PC-3 (cell line): Measurements from ENCODE around the gene TAMM41. TPM values are rescaled to one million over a fixed set of nuclear protein-coding genes. Genes with fewer than 3 reads are reported as not detected.

Source experiments
- ATAC-seq: fragments of 200-7000 bp; cut with Tn5 transposase; 2 replicates; pipeline ENCODE4 v1.9.1; 2020; ENCODE audit warnings: mild to moderate bottlenecking, moderate library complexity
- BruUV-seq: library from RNA; stranded (reverse); fragments of 400-500 nt; replicated peaks from 2 replicates; lab custom pipeline; 2021; lab: Mats Ljungman, UMichigan
- CTCF ChIA-PET: fragments of 300-600 bp; sonication (Branson Sonifier 250); formaldehyde crosslinking; loops from one replicate; lab custom pipeline; 2022; ENCODE audit warnings: antibody characterized with exemption; lab: Charles Lee
- POLR2A ChIA-PET: fragments of 300-600 bp; sonication (Branson Sonifier 250); formaldehyde crosslinking; loops from one replicate; lab custom pipeline; 2022; ENCODE audit warnings: antibody characterized with exemption; ENCODE audit not compliant: unreplicated experiment; lab: Charles Lee
- DNase-seq: peaks from one replicate; pipeline ENCODE4 v3.0.0-alpha.2; 2015
- H2AFZ ChIP-seq: fragments of 300-600 bp; sonication (generic); 2 replicates; pipeline ENCODE4 v1.6.0; 2016; ENCODE audit warnings: antibody characterized with exemption, low read length
- H3F3A ChIP-seq: fragments of 300-600 bp; sonication (generic); one replicate; pipeline ENCODE4 v1.6.0; 2017; ENCODE audit warnings: antibody characterized with exemption, low read length, control low read depth, mild to moderate bottlenecking; ENCODE audit not compliant: unreplicated experiment
- H3K27ac ChIP-seq: fragments of 300-600 bp; sonication (generic); 2 replicates; pipeline ENCODE4 v1.5.1; 2016; ENCODE audit warnings: mild to moderate bottlenecking, low read length
- H3K27me3 ChIP-seq: fragments of 300-600 bp; sonication (generic); 2 replicates; pipeline ENCODE4 v1.6.1; 2016; ENCODE audit warnings: low read length, mixed read lengths
- H3K36me3 ChIP-seq: fragments of 300-600 bp; sonication (generic); 2 replicates; pipeline ENCODE4 v1.6.1; 2016; ENCODE audit warnings: low read depth, mixed run types, low read length, mixed read lengths
- H3K4me1 ChIP-seq: fragments of 300-600 bp; sonication (generic); 2 replicates; pipeline ENCODE4 v1.5.1; 2016; ENCODE audit warnings: low read length; ENCODE audit not compliant: insufficient read depth
- H3K4me2 ChIP-seq: fragments of 300-600 bp; sonication (generic); 2 replicates; pipeline ENCODE4 v1.6.0; 2016; ENCODE audit warnings: low read length
- H3K4me3 ChIP-seq: fragments of 300-600 bp; sonication (generic); 2 replicates; pipeline ENCODE4 v1.5.1; 2016; ENCODE audit warnings: mild to moderate bottlenecking, low read length, mixed read lengths
- H3K79me2 ChIP-seq: fragments of 300-600 bp; sonication (generic); 2 replicates; pipeline ENCODE4 v1.6.1; 2017; ENCODE audit warnings: low read length, mixed read lengths
- H3K9ac ChIP-seq: fragments of 300-600 bp; sonication (generic); 2 replicates; pipeline ENCODE4 v1.6.0; 2016; ENCODE audit warnings: mild to moderate bottlenecking, low read length
- H3K9me2 ChIP-seq: fragments of 300-600 bp; sonication (generic); replicated peaks from 2 replicates; pipeline ENCODE4 v1.6.1; 2016; ENCODE audit warnings: mixed run types, low read length, mixed read lengths
- H3K9me3 ChIP-seq: fragments of 300-600 bp; sonication (generic); 2 replicates; pipeline ENCODE4 v1.6.1; 2016; ENCODE audit warnings: low read length, mixed read lengths
- H4K20me1 ChIP-seq: fragments of 300-600 bp; sonication (generic); 2 replicates; pipeline ENCODE4 v1.6.1; 2016; ENCODE audit warnings: low read length, mixed read lengths
- EZH2 ChIP-seq: fragments of 300-600 bp; sonication (generic); IDR thresholded peaks from one replicate; pipeline ENCODE4 v1.6.1; 2017; ENCODE audit warnings: antibody characterized with exemption, mild to moderate bottlenecking, low read length; ENCODE audit not compliant: unreplicated experiment
- EZH2phosphoT487 ChIP-seq: fragments of 300-600 bp; sonication (generic); IDR thresholded peaks from 2 replicates; pipeline ENCODE4 v1.6.1; 2018; ENCODE audit warnings: mild to moderate bottlenecking, antibody characterized with exemption, low read length, borderline replicate concordance
- intact Hi-C: fragments of 100-400 bp; cut with micrococcal nuclease; formaldehyde crosslinking; loops from 2 replicates; pipeline ENCODE4 v1.9.0; 2023
- total RNA-seq: library from RNA; depleted of rRNA; stranded (reverse); fragments of >200 nt; gene quantifications from 2 replicates; pipeline ENCODE4 v1.2.3, GENCODE V29; 2014
- TF ChIP-seq, protein P1 (sequence below): fragments of 300-600 bp; sonication (generic); conservative IDR thresholded peaks from 2 replicates; pipeline ENCODE4 v1.5.1; 2017; ENCODE audit warnings: antibody characterized with exemption, low read depth, mild to moderate bottlenecking, low read length

The TAMM41 gene
- total RNA-seq, 1 experiment from 2014 or later, result 10.5 TPM

DNA sequence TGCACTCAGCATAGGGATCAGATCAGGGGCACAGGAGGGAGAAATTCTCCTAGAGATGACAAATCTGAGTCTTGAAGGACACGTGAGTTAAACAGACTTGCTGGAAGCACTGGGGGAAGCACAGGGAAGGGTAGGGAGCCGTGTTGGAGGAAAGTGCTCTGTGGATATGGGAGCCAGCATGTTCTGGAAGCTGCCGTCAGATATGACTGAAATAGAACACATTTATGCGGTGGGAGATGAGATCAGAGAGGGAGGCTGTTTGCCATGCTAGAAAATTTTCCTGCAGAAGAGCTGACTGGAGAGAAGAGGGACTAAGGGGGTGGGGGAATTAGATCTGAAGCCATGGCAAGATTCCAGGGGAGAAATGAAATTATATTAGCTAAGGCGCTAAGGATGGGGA, 1.8 kb downstream of the TAMM41 start:
- intact Hi-C loops, result no loop called here
- H3K4me3 ChIP-seq, result peak overlapping the region; percentile 99; the same call in 1 of the 2 replicates
- ChIA-PET CTCF (interaction anchor here (0.6 kb wide), 1 partner anchor 19 kb away, joined by 3 read pairs; no protein-coding TSS in a partner anchor), POLR2A (no interaction called here)
- no peak overlapping the region for H2AFZ ChIP-seq
- H3K4me1 ChIP-seq, result peaks cover 13% of the 10 kb centered on the region; the same call in 1 of the 2 replicates
- peak overlapping the region; percentile 99 for H3K4me2 ChIP-seq
- H3K79me2 ChIP-seq, result peaks cover 29% of the 10 kb centered on the region
- H3K36me3 ChIP-seq, result peaks cover 30% of the 10 kb centered on the region
- ATAC-seq (no peak), DNase-seq (no peak)
- no TSS peak for BruUV-seq
- no peaks in the 10 kb centered on the region for H3K27me3 ChIP-seq
- no peak for TF ChIP-seq EZH2
- TF ChIP-seq EZH2phosphoT487, result no peak
- TF ChIP-seq, protein P1, sequence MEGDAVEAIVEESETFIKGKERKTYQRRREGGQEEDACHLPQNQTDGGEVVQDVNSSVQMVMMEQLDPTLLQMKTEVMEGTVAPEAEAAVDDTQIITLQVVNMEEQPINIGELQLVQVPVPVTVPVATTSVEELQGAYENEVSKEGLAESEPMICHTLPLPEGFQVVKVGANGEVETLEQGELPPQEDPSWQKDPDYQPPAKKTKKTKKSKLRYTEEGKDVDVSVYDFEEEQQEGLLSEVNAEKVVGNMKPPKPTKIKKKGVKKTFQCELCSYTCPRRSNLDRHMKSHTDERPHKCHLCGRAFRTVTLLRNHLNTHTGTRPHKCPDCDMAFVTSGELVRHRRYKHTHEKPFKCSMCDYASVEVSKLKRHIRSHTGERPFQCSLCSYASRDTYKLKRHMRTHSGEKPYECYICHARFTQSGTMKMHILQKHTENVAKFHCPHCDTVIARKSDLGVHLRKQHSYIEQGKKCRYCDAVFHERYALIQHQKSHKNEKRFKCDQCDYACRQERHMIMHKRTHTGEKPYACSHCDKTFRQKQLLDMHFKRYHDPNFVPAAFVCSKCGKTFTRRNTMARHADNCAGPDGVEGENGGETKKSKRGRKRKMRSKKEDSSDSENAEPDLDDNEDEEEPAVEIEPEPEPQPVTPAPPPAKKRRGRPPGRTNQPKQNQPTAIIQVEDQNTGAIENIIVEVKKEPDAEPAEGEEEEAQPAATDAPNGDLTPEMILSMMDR, result no peak
- H3K9me3 ChIP-seq, result no peaks in the 10 kb centered on the region
- no peaks in the 10 kb centered on the region for H3F3A ChIP-seq
- peak overlapping the region; percentile 99; the same call in 1 of the 2 replicates for H3K9ac ChIP-seq
- no peaks in the 10 kb centered on the region for H4K20me1 ChIP-seq
- no peaks in the 10 kb centered on the region for H3K9me2 ChIP-seq
- H3K27ac ChIP-seq, result no peak overlapping the region

DNA sequence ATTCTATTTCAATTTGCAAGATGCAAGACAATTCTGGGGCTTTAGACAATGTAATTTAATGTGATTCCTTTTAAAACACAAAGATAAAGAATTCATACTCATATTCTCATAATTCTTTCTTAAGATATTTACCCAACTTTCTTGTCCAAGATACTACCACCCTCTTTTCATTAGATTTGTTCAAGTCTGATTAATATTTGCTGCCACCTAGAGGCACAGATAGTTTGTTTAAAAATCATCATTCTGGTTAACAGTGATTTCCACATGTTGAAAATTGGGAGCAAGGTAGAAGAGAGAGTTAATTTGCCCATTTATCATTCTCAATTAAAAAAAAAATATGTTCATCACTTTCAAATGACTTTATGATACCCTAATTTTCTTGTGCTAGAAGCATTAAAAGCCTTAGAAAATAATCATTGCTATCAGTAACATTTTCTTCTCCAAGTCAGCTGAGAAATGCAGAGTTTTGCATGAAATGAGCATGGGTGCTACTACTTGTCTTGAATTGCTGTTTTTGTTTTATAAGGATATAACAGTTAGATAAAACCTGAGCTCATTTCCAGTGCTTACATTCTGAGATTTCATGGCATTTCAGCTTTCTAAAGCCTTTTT, 11.6 kb downstream of the TAMM41 start:
- Histone ChIP-seq H3K9ac (no peak overlapping the region), H3K4me1 (no peaks in the 10 kb centered on the region), H3K27me3 (no peaks in the 10 kb centered on the region), H3K9me3 (no peaks in the 10 kb centered on the region), H3K79me2 (no peaks in the 10 kb centered on the region), H3F3A (no peaks in the 10 kb centered on the region), H2AFZ (no peak overlapping the region), H3K4me2 (no peak overlapping the region), H3K36me3 (peaks cover 29% of the 10 kb centered on the region), H3K27ac (no peak overlapping the region), H4K20me1 (no peaks in the 10 kb centered on the region), H3K4me3 (no peak overlapping the region), H3K9me2 (no peaks in the 10 kb centered on the region)
- intact Hi-C loops, result loop anchor here (1.0 to 5.0 kb wide), 4 partner anchors 61 to 456 kb away; no protein-coding TSS in a partner anchor
- TF ChIP-seq EZH2phosphoT487 (no peak), EZH2 (no peak)
- TF ChIP-seq, protein P1, result peak; percentile 80
- no TSS peak for BruUV-seq
- ChIA-PET POLR2A (no interaction called here), CTCF (interaction anchor here (0.9 kb wide), 1 partner anchor 172 kb away, joined by 3 read pairs; no protein-coding TSS in a partner anchor)
- ATAC-seq (0 out of 2 replicates have a peak, but pooled peaks have one; percentile 58), DNase-seq (peak; percentile 66)
